GM18873 (cell line): Measurements from ENCODE around the gene MED29.

Experiments used
- ATAC-seq: cut with Tn5 transposase; IDR thresholded peaks from one replicate; pipeline ENCODE4 v1.9.1; 2021; ENCODE audit warnings: mild to moderate bottlenecking, moderate library complexity, moderate number of reproducible peaks; ENCODE audit not compliant: unreplicated experiment, low FRiP score

Gene MED29

GRCh38 chr19:39426170-39426569 lies 35.0 kb downstream of the MED29 start:
- no peak for ATAC-seq

GRCh38 chr19:39427707-39428106 lies 36.5 kb downstream of the MED29 start:
- ATAC-seq: no peak

- ATAC-seq: no peak
Measured at GRCh38 chr19:39428283-39429112, 37.3 kb downstream of the MED29 start.

GRCh38 chr19:39430675-39431593 lies 39.8 kb downstream of the MED29 start:
- no peak for ATAC-seq

DNA sequence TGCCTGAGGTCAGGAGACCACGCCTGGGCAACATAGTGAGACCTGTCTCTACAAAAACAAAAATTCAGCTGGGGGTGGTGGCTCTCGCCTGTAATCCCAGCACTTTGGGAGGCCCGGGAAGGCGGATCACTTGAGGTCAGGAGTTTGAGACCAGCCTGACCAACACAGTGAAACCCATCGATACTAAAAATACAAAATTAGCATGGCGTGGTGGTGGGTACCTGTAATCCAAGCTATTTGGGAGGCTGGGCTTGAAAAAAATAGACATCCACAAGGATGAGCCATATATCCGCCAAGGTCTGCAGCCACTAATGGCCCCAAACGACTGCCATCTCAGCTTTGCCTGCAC lies 41.5 kb downstream of the MED29 start:
- ATAC-seq: no peak

- ATAC-seq: no peak
Measured at GRCh38 chr19:39433480-39434079, 42.4 kb downstream of the MED29 start.

DNA sequence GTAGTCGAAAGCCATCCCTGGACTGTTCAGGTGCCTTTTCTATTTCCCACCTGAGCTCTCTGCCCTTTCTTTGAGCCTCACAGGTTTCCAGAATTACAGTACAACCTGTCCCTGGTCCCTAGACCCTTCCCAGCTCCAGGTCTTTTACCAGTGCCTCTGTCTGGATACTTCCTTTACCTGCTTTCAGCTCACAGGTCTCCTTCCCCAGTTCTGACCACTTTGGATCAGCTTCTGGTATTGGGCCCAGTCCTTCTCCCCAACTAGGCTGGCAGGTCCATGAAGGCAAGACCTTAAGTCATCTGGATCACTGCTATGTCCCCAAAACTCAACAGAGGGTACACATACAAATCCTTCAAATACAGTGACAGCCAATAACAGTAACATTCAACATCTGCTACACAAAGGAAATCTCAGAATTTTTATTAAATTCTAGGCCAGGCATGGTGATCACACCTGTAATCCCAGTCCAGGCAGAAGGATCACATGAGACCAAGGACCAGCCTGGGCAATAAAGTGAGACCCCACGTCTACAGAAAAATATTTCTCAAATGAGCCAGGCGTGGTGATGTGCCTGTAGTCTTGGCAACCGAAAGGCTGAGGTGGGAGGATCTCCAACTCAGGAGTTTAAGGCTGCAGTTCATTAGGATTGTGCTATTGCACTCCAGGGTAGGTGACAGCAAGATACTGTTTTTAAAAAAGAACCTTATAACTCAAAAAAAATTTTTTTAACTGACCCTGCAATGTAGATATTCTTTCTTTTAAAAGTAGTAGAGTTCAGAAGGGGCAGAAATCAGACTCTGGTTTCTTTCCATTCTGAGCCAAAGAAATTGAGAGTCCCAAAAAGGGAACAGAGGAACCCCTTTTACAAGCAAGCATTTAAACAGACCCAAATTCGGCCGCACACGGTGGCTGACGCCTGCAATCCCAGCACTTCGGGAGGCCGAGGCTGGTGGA lies 43.2 kb downstream of the MED29 start:
- no peak for ATAC-seq

DNA sequence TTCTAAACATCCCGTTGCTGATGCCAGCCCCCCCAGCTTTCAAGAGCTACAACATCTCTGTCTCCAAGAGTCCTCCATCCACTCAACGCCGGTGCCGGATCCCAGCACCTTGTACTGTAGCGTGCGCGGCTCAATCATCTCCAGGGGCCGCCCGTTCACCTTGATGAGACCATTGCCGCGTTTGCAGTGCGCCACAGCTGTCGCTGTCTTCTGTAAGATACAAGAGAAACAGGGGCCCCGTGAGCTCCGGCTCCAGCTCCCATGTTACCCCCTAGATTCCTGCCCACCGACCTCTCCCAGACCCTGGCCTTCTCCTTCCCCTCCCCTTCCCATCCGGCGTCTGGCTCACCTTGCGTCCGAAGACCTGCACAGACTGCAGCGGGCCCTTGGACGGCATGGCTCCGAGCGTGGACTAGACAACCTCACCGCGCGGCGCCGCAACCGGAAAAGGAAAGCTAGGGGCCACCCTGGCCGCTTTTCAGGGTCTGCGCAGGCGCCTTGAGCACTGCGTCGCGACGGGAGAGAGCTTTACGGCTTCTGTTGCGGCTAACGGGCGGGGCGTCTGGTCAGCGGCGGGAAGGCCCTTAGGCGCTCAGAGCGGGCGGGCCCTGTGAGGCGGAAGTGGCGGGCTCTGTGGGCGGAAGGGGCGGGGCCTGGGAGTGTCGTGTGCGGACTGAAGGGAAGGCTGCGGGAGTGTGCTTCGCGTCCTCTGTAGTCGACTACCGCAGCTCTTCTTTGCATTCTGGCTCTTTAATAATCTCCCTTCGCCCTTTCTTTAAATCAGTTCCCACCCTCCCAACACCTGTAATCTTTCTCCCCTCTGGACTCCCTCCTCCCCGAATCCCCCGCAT lies 44.5 kb downstream of the MED29 start, which contains the start of gene RPS16:
Gene RPS16, minus strand, starts transcription at position 451 of the 851 bp plus-strand sequence. Its CDS starts 54 bp downstream, at position 397.
- ATAC-seq: peak; percentile 66

DNA sequence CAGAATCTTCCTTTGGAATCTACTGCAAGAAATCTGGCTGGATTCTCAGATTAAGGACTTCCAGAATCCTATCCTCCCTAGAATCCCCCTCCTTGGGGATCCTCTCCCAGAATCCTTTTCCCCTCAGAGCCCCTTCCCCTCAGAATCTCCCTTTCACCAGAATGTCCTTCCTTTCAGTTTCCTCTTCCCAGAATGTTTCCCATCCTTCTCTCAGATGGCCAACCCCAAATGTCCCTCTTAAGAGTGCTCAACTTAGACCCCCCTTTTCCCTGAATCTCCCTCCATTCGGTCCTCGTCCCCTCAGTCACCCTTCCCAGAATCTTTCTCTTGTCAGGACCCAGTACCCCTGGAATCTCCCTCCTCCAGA lies 45.2 kb downstream of the MED29 start:
- ATAC-seq: no peak

DNA sequence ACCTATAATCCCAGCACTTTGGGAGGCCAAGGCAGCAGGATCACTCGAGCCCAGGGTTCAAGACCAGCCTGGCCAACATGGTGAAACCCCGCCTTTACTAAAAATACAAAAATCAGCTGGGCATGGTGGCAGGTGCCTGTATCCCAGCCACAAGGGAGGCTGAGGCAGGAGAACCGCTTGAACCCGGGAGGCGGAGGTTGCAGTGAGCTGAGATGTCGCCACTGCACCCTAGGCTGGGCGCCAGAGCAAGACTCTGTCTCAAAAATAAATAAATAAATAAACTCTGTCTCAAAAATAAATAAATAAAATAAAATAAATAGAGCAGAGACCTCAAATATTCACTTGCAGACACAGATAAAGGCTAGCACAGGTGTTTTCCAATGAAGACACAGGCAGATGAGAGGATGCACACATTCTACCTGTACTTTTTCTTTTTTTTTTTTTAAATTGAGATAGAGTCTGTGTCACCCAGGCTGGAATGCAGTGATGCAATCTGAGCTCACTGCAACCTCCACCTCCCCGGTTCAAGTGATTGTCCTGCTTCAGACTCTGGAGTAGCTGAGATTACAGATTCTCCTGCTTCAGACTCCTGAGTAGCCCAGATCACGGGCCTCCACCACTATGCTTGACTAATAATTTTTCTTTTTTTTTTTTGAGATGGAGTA lies 47.2 kb downstream of the MED29 start:
- no peak for ATAC-seq

GRCh38 chr19:39444598-39445195 lies 53.5 kb downstream of the MED29 start:
- no peak for ATAC-seq

DNA sequence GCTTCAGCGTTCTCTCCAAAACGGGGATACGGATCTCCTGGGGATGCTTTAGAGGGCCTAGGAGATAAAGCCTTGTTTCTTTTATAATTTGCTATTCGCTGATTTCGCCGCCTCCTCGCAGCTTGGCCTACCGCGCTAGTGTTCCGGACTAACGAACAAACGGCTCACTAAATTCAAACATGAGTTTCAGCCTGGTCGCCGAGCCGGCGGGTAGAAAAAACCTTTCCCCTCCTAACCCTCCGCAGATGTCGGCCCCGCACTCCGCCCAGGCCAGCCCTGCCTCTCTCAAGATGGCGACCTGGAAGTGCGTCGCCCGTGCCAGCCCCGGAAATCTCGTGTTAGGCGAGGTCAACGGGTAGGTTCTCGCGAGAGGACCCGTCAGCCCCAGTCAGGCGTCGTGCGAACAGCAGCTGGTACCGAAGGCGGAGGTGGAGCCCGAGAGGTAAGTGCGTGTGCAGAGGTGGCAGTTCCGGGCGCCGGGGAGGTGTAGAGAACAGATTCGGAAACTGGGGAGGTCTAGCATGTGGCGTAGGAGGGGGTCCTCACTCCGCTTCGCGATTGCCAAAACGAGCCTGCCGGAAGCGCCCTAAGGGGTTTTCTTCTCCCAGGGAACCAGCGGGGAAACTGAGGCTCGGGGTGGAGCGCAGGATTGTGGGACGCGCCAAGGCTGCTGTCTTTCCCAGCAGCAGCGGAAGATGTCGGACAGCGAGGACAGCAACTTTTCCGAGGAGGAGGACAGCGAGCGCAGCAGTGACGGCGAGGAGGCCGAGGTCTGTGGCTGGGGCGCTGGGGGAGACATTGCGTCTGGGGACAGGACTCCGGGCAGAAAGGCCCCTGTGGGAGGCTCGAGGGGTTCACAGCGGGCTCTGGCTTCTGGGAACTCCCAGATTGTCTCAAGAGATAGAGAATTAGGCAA lies 54.3 kb downstream of the MED29 start, which contains the start of gene SUPT5H:
Gene SUPT5H, plus strand, starts transcription at position 387 of the 916 bp plus-strand sequence. Its CDS starts 309 bp downstream, at position 696.
- ATAC-seq: peak; percentile 75

- no peak for ATAC-seq
Measured at GRCh38 chr19:39446365-39447084, 55.3 kb downstream of the MED29 start.

DNA sequence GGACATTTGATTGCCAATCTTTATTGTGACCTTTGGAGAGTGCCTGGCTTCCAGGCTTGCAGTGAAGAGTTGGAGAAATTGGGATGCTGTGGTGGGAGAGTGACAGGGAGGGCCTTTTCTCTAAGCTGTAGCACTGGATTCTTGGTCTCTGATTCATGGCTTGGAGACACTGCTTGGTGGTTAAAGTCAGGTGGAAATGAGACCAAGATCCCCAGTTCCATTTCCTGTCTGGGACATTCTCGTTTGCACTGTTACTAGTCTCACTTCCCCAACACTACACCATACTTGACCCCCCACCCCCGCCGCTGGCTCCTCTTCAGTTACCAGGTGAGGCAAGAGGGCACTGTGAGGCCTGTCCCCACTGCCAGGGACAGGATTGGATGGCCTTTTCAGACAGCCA lies 57.1 kb downstream of the MED29 start:
- ATAC-seq: no peak

DNA sequence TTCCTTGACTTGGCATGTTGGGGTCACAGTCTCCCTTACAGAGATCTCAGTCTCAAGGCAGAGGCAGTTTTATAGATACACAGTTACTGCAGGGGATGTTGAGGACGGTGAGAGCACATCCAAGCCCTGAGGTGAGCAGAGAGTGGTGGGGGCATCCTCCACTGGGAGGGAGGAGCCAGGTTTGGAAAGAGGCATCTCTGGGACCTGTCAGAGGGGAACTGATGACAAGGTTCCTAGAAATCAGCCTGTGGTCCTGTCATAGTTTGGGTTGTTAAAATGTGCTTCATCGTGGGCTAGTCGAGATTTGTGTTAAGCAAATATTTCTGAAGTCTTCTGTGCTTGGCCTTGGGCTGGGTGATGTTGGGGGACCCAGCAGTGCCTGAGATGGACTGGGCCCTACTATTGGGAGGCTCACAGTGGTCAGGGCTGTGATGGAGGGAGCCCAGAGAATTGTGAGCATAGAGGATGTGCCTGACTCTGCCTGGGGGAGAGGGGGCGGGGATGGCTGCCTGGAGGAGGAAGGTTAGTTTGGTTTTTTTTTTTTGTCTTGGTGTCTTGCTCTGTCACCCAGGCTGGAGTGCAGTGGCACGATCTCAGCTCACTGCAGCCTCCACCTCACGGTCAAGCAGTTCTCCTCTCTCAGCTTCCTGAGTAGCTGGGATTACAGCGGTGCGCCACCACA lies 58.1 kb downstream of the MED29 start:
- ATAC-seq: no peak
